GM19328 (cell line): Measurements from ENCODE around the gene ADGRD2.

Experiments used
- ATAC-seq: cut with Tn5 transposase; IDR thresholded peaks from one replicate; pipeline ENCODE4 v1.9.1; 2021; ENCODE audit warnings: mild to moderate bottlenecking, moderate library complexity; ENCODE audit not compliant: unreplicated experiment

Gene ADGRD2

GRCh38 chr9:124437086-124437485 lies 13.2 kb upstream of the ADGRD2 start:
- ATAC-seq = no peak

GRCh38 chr9:124438091-124438490 lies 12.2 kb upstream of the ADGRD2 start:
- no peak for ATAC-seq

DNA sequence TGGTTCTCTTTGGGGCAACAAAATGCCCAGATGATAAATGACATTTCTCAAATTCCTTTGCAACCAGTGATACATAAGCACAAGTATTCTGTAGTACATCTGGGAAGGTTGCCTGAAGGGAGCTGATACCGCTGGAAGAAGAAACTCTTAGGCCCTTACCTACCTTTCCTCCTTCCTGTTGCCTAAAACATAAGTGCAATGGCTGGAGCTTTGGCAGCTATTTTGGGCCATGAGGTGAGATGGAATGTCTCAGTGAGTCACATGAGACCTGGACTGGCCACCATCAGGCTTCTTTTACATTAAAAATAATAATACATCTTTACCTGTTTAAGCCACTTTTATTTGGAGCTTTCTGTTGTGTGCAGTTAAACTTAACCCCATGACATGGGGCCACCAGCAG lies 11.2 kb upstream of the ADGRD2 start:
- no peak for ATAC-seq

DNA sequence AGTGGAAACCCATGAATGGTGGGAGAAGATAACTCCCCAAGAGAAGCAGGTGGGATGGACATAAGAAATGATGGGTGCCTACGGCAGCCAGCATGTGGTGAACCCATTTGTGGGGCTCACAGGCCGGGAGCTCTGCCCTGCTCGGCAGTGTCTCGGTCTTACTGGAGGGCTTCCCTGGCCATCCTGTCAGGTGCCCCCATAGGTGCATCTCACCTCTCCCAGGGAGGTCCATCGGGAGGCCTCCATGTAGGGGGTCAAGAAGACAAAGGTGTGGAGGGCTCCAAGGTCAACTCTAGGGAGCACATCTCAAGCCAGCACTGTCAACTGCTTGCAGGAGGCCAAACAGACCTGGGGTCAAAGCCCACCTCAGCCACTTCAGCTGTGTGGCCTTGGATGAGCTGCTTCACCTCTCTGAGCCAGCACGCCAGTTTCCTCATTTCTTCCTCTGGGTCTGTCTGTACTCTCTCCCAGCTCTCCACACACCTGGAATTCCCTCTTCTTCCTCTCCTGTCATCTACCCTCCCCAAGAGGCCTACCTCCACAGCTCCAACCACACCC lies 10.5 kb upstream of the ADGRD2 start:
- no peak for ATAC-seq

- no peak for ATAC-seq
Observed at GRCh38 chr9:124440786-124441185, 9.5 kb upstream of the ADGRD2 start.

- ATAC-seq = no peak
Observed at GRCh38 chr9:124441291-124441690, 9.0 kb upstream of the ADGRD2 start.

GRCh38 chr9:124442379-124442778 lies 7.9 kb upstream of the ADGRD2 start:
- ATAC-seq = no peak

- no peak for ATAC-seq
Observed at GRCh38 chr9:124442826-124443225, 7.4 kb upstream of the ADGRD2 start.

- no peak for ATAC-seq
Observed at GRCh38 chr9:124443625-124444024, 6.6 kb upstream of the ADGRD2 start.

DNA sequence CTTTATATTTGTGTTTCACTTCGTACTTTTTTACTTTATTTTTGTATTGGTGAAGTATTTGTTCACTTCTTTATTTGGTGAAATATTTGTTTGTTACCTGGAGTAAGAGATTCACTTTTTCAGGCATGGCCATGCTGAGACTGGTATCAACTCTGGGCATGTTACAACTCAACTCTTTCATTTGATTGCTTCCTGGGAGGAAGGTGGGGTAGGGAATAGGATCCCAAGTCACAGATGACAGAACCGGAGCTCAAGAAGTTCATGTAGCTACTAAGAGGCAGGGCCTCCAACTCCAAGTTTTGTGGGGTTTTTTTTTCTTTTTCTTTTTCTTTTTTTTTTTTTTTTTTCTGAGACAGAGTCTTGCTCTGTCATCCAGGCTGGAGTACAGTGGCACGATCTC lies 6.1 kb upstream of the ADGRD2 start:
- no peak for ATAC-seq

GRCh38 chr9:124447297-124447661 lies 3.0 kb upstream of the ADGRD2 start:
- no peak for ATAC-seq

DNA sequence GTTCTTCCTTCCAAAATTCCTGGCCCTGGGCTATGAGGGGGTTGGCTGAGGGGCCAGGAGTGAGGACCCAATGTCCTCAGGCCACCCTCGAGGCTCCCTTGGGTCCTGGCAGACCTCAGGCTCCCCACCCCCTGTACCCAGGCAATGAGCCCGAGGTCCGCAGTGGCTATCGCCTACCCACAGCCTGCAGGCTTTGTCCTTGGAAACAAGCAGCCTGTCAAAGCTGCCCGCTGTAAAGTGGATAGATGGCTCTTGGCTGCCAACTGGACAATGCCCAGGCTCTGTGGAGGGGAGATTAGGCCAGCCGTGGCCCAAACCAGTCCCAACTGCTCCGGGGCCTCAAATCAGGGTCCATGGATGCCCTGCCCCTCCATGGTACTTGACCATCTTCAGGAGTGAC lies 2.2 kb upstream of the ADGRD2 start:
- ATAC-seq = no peak

DNA sequence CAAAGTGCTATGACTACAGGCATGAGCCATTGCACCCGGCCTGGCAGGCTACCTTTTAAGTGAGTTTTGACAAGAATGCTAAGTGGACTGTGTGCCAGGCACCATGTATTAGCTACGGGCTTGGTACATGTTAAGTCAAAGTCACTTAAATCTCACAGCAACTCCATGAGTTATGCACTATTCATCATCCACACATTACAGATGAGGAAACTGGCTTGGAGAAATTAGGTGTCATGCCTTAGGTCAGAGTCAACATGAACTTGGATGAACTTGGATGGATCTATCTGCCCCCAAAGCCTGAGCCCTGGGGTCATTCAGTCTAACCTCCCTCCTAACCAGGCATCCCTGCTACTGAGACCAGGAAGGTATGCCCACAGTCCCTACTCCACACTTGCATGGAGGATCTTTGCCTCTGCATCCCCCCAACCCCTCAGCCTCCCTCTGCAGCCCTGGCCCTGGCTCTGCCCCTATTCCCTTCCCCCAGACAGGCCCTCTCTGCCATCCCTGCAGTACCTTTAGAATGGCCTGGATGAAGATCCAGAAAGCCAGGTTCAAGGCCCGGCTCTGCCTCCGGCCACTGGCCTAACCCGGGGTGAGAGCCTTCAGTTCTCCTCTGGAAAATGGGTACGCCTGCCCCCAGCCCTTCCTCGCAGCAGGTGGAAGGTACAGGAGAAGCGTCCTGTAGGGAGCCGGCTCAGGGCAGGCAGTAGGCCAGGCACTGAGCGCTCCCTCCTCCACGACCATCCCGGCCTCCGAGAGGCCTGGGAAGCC lies 685 bp upstream of the ADGRD2 start:
- ATAC-seq = no peak

DNA sequence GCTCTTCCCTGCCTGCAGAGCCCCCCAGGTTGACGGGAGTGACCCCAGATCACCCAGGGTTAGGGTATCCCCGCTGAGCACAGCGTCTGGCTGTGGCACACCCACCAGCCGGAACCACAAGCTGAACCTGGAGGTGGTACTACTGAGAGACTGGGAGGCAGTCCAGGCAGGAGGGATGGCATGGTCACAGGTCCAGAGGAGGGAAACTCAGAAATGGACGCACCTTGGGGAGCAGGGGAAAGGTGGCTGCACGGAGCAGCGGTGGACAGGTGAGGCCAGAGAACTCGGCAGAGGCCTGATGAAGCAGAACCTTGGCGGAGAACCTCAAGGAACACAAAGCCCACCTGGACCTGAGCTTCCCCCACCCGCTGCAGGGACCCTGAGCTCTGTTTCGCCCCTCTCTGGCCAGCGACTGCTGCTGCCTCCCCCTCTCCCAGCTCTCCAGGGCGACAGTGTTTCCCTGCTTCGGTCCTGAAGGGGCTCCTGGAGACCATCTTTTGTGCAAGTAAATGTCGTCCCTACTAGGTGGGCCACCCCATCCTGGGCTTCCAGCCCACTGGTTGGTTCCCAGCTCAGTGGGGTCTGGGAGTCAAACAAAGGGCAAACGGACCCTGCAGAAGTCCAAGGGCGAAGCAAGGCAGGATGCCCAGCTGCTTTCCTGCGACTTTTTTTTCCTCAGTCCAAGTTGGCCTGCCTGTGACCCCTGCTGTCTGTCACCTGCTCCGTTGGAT lies 845 bp downstream of the ADGRD2 start:
- ATAC-seq = no peak

DNA sequence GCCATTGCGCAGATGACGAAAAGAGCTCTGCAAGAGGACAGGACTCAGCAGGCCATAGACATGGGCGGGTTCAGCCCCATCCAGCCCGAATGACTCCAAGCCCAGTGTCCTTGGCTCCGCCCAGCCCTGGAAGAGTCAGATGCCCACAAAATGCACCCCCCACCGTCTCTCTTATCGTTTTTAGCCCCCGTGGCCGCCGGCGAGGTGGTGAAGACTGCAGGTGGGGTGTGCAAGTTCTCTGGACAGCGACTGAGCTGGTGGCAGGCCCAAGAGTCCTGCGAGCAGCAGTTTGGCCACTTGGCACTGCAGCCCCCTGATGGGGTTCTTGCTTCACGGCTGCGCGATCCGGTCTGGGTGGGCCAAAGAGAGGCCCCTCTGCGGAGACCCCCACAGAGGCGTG lies 2.1 kb downstream of the ADGRD2 start:
- ATAC-seq = no peak

DNA sequence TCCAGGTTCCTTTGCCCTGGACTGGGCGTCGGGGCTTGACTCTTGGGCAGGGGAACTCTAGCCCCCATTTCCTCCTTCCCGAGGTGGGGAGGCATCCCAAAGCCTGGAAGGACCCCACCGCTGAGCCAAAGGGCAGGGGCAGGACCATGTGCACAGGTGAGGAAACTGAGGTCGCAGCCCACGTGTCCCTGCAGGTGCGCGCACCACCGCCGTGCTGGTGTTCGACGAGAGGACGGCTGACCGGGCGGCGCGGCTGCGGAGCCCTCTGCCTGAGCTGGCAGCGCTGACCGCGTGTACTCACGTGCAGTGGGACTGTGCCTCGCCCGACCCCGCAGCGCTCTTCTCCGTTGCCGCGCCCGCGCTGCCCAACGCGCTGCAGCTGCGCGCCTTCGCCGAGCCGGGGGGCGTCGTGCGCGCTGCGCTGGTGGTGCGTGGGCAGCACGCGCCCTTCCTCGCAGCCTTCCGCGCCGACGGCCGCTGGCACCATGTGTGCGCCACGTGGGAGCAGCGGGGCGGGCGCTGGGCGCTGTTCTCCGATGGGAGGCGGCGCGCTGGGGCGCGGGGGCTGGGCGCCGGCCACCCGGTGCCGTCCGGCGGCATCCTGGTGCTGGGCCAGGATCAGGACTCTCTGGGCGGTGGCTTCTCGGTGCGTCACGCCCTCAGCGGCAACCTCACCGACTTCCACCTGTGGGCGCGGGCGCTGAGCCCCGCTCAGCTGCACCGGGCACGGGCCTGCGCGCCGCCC lies 2.8 kb downstream of the ADGRD2 start:
- no peak for ATAC-seq

DNA sequence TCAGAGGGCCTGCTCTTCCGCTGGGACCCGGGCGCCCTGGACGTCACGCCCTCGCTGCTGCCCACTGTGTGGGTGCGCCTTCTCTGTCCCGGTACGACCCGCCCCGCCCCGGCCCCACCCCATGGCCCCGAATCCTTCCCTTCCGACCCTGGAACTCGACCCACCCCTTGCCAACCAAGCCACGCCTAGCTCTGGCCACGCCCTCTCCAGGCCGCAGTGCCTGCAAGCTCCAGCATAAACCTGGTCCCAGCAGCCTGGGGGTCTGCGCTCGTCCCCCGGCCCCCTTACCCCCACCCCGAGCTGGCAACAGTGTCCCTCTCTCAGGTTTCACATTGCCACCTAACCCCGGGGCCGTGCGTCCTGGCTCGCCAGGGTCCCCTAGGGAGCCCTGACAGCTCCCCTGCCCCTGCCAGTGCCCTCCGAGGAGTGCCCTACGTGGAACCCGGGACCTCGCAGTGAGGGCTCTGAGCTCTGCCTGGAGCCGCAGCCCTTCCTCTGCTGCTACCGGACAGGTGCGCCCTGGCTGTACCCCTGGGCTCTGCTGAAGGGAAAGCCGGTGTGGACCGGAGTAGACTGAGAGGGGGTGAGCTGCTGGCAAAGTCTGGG lies 3.4 kb downstream of the ADGRD2 start:
- ATAC-seq = no peak

- ATAC-seq = no peak
Observed at GRCh38 chr9:124454296-124454695, 4.0 kb downstream of the ADGRD2 start.

GRCh38 chr9:124454791-124455443 lies 4.7 kb downstream of the ADGRD2 start:
- no peak for ATAC-seq

- no peak for ATAC-seq
Observed at GRCh38 chr9:124455820-124456219, 5.6 kb downstream of the ADGRD2 start.
